Ramos (cell line): ENCODE measurements around the gene SRSF12.

ENCODE experiments used
- in situ Hi-C: fragments of 300-500 bp; cut with MboI; formaldehyde crosslinking; loops from one replicate; pipeline ENCODE4 v1.14.3; 2022; ENCODE audit warnings: low sequenced_read_pairs; ENCODE audit not compliant: unreplicated experiment

Gene SRSF12

GRCh38 chr6:89117211-89118108 is at the start of gene SRSF12:
TSS of gene SRSF12 (minus strand) at chr6:89118071. CDS start at chr6:89117887, 184 bp downstream.
- in situ Hi-C loops: no loop called here

DNA sequence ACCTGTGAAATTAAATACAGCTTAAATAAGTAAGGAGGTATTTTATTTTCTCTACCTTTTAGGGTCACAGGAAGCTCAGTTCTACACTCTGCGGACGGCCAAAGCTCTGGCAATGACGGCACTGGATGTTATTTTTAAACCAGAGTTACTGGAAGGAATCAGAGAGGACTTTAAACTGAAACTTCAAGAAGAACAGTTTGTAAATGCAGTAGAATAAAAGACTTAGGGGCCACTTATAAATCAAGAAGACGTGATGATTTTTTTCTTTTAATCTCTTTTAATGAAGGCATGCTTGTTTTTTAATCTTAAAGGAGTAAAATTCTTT is 44.1 kb upstream of the SRSF12 start:
- in situ Hi-C loops: no loop called here

DNA sequence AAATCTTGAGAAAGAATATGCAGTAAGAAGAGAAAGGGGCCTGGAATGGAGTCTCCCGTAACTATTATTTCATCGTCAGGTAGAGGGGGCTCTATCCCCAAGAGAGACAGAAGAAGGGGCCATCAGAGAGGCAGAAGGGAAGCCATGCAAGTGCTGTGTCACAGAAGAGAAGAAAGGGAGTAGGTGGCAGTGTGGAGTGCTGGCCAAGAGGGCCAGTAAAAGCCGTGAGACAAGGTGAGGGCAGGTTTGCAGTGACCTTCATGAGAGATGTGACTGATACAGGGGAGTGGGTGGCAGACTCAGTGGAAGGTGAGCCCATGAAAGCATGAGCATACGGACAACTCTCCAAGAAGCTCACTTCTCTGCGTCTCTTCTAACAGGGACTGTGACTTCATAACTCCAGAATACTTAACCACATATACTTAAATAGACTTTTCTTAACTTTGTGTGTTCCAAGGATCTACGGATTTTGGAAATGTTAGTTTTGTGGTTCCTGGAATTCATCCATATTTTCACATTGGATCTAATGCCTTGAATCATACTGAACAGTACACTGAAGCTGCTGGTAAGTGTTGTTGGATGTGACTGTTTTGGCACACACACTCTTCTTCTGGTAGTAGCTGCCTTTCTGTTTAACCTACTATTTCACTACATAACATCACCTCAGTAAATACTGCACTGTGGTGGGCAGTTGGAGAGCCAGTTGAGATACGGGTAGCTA is 43.6 kb upstream of the SRSF12 start:
- in situ Hi-C loops: no loop called here

DNA sequence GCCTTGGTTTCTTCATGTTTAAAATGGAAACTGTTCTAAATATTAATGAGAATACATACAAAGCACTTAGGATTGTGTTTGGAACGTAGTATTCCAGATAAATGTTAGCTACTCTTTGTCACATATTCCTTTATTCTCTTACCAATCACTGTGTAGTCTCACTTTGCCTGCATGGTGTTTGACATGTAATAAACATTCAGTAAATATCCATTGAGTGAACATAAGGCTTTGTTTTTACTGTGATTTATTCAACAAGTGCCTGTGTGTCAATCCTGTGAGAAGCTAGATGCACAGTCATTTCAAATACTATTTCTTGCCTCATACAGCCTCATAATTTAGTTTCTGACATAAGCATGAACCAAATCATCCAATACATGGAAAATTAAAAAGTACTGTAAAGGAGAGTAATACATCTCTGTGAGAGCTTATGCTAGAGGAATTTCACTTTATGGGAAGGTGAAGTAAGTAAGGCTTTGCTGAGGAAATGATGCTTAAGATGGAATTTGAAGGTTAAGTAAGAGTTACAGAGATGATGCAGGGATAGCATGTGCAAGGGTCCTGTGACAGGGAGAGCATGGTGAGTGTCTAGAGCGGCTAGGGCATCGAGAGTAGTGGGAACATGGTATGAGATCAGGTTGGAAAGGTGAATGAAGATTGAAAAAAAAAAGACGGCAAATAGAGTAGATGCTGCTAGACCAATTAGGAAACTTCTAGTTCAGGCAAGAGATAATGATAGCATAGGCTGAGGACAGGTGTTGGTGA is 42.6 kb upstream of the SRSF12 start:
- in situ Hi-C loops: no loop called here

- in situ Hi-C loops: no loop called here
Measured at GRCh38 chr6:89154131-89154530, 36.3 kb upstream of the SRSF12 start.

DNA sequence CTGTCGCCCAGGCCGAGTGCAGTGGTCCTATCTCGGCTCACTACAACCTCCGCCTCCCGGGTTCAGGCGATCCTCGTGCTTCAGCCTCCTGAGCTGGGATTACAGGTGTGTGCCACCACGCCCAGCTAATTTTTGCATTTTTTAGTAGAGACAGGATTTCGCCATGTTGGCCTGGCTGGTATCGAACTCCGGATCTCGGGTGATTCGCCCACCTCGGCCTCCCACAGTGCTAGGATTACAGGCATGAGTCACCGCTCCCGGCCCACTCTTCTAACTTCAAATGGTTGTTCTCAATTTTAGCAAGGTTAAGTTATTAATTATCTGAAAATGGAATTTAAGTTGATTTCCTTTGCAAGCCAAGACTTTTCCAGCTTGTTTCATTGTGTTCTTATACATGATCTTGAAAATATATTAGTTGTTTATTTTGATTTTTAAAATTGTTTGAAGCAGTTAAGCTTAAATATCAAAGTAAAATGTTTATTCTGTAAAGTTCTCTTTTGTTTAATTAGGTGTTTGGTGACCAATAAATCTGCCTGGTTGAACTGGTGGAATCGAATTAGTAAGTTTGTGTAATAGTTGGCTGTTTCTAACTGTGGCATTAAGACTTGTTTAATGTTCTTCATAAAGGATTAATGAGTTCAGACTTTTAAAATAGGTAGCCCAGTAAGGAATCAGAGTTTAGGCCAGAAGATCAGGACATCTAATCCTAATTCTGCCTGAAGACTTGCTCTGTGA is 30.3 kb upstream of the SRSF12 start:
- in situ Hi-C loops: no loop called here

GRCh38 chr6:89146718-89147700 is 29.1 kb upstream of the SRSF12 start:
- in situ Hi-C loops: no loop called here

DNA sequence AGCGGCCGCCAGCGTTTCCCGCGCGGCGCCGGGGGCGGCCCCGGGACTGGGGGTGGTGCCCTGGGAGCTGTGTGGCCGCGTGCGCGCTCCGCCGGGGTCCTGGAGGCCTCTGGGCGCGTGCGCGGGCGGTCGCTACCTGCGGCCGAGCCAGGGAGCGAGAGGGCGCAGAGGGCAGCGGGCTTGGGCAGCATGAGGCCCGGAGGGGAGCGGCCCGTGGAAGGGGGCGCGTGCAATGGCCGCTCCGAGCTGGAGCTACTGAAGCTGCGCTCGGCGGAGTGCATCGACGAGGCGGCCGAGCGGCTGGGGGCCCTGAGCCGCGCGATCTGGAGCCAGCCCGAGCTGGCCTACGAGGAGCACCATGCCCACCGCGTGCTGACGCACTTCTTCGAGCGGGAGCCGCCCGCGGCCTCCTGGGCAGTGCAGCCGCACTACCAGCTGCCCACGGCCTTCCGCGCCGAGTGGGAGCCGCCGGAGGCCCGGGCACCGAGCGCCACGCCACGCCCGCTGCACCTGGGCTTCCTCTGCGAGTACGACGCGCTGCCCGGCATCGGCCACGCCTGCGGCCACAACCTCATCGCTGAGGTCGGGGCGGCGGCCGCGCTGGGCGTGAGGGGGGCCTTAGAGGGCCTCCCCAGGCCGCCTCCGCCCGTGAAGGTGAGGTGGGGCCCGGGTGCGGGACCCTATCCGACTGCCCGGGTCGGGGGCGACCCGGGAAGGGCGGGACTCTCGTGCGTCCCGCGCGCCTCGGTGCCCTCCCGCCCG is 28.3 kb upstream of the SRSF12 start, which contains the start of gene PM20D2:
TSS of gene PM20D2 (plus strand) at position 100 of the 762 bp plus-strand sequence. CDS start at position 190, 90 bp downstream.
- in situ Hi-C loops: no loop called here

GRCh38 chr6:89145091-89145955 is 27.5 kb upstream of the SRSF12 start:
- in situ Hi-C loops: no loop called here

- in situ Hi-C loops: no loop called here
Measured at GRCh38 chr6:89144354-89144906, 26.6 kb upstream of the SRSF12 start.

- in situ Hi-C loops: no loop called here
Measured at GRCh38 chr6:89140347-89141156, 22.7 kb upstream of the SRSF12 start.

- in situ Hi-C loops: no loop called here
Measured at GRCh38 chr6:89139509-89140346, 21.9 kb upstream of the SRSF12 start.

DNA sequence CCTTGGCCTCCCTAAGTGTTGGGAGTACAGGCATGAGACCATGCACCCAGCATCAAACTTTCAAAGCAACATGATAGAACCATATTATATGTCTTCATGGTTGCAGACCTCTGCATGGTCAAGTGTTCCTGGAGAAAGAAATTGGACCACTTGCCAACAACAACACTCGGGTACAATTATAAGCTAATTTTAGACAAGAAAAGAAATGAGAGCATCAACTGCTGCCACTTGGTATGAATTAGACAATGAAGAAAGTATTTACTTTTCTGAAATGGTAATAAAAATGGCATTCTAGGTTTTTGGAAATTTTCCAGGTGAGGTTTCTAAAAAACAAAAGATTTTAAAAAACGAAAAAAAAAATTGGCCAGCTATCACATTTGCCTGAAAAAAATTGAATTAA is 20.3 kb upstream of the SRSF12 start:
- in situ Hi-C loops: no loop called here

- in situ Hi-C loops: no loop called here
Measured at GRCh38 chr6:89134723-89135122, 16.9 kb upstream of the SRSF12 start.

GRCh38 chr6:89133981-89134380 is 16.1 kb upstream of the SRSF12 start:
- in situ Hi-C loops: no loop called here
